Lower lobe of right lung (tissue), 2 donors: ENCODE measurements around the gene ZFP62. TPM values are rescaled to one million over a fixed set of nuclear protein-coding genes. Genes with fewer than 3 reads are reported as not detected.

Source experiments
- ATAC-seq, 2 donors: fragments of 200-7000 bp; cut with Tn5 transposase; one replicate each; pipeline ENCODE4 v1.9.1; 2020 to 2022; ENCODE audit warnings: mild to moderate bottlenecking in 2 of 2, moderate library complexity in 2 of 2
- DNase-seq: peaks from one replicate; pipeline ENCODE4 v3.0.0-alpha.2; 2020
- H3K27ac ChIP-seq: fragments of 200-600 bp; one replicate; pipeline ENCODE4 v1.8.0; 2022
- H3K27me3 ChIP-seq: fragments of 200-600 bp; one replicate; pipeline ENCODE4 v1.8.0; 2022; ENCODE audit warnings: low read depth
- H3K36me3 ChIP-seq: fragments of 200-600 bp; one replicate; pipeline ENCODE4 v1.8.0; 2022; ENCODE audit warnings: mild to moderate bottlenecking
- H3K4me1 ChIP-seq: fragments of 200-600 bp; one replicate; pipeline ENCODE4 v1.8.0; 2022
- H3K4me3 ChIP-seq: fragments of 200-600 bp; one replicate; pipeline ENCODE4 v1.8.0; 2022; ENCODE audit warnings: mild to moderate bottlenecking
- H3K9me3 ChIP-seq: fragments of 200-600 bp; one replicate; pipeline ENCODE4 v1.8.0; 2022
- intact Hi-C: fragments of 100-400 bp; cut with DNase I; formaldehyde crosslinking; loops from one replicate; pipeline ENCODE4 v1.11.0; 2022
- long read RNA-seq: library from polyadenylated mRNA; unstranded; transcript quantifications from one replicate; pipeline ENCODE4 v2.0.0, GENCODE V29; 2021
- total RNA-seq: library from RNA; stranded (reverse); fragmentation: NEBNext Ultra II Directional; extraction: Animal tissue kit (Norgen Biotek cat#: 25700); gene quantifications from one replicate; pipeline ENCODE4 v1.2.1, GENCODE V29; 2021
- TF ChIP-seq, protein P1 (sequence below): fragments of 200-600 bp; IDR thresholded peaks from one replicate; pipeline ENCODE4 v1.8.0; 2022; ENCODE audit warnings: antibody characterized with exemption, mild to moderate bottlenecking
- donor health status: DM: no; HTN: yes; CAD: no; lungs with severe emphysema.

ZFP62 gene
- total RNA-seq = 28.3 TPM
- long read RNA-seq, transcript ZFP62-201 (2 exons, 3,415 nt) = major isoform, 6 of 24 reads
- long read RNA-seq, transcript ZFP62-202 (2 exons, 749 nt) = minor isoform, 5 of 24 reads
- long read RNA-seq, partial matches to known transcripts = 1 of 24 reads
- long read RNA-seq, other reads (novel, unspliced or antisense) = 12 of 24 reads

DNA sequence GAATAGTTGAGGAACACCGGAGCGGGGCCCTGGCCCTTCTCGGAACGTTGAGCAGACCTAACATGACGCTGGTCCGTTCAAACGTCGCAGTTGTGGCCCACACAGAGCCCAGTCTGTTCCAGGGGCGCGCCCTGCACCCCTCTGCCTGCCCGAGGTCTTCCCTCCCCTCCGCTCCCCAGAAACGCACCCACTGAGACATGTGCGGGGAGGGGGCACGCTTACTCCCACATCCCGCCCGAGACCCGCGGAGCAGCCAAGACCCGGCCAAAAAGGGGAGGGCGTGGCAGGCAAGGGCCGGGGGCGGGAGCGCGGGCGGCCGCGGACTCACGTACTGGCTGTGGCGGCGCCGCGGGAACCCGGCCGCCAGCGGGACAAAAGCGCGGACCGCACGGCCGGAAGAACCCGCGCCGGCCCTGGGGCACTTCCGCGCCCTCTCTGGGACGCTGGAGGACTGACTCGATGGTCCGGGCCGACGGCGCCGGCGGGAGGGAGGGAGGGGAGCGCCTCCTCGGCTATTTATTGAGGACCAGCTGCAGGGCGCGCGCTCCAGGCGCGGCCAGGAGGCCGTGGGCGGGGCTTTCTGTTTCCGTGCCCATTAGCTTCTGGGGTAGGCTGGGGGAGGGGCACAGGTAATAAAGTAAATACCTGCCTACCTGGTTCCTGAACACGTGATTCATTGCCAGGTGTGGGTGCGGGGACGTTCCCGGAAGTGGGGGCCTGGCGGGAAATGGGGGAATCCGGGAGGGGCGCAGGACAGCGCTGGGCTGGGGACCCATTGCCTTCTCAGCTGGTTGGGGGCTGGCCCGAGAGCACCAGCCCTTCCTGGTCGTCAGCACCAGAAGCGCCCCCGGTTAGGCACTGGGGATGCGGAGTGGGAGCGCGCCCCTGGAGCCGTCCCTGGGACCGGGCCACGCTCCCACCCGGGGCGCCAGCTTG, at the start of gene ZFP62:
TSS of gene ZFP62 (minus strand) at position 390 of the 936 bp plus-strand sequence. CDS start at position 333, 57 bp downstream.
- peak within 1 kb of the TSS; percentile 91 for H3K27ac ChIP-seq
- no peaks in the 10 kb centered on the region for H3K9me3 ChIP-seq
- peak within 1 kb of the TSS; percentile 96 for H3K4me3 ChIP-seq
- intact Hi-C loops = no loop called here
- DNase-seq (peak; percentile 94), ATAC-seq (peak; percentile 97 to 98)
- no peaks in the 10 kb centered on the region for H3K27me3 ChIP-seq
- H3K36me3 ChIP-seq = peaks cover under 1% of the 10 kb centered on the region
- TF ChIP-seq, protein P1, sequence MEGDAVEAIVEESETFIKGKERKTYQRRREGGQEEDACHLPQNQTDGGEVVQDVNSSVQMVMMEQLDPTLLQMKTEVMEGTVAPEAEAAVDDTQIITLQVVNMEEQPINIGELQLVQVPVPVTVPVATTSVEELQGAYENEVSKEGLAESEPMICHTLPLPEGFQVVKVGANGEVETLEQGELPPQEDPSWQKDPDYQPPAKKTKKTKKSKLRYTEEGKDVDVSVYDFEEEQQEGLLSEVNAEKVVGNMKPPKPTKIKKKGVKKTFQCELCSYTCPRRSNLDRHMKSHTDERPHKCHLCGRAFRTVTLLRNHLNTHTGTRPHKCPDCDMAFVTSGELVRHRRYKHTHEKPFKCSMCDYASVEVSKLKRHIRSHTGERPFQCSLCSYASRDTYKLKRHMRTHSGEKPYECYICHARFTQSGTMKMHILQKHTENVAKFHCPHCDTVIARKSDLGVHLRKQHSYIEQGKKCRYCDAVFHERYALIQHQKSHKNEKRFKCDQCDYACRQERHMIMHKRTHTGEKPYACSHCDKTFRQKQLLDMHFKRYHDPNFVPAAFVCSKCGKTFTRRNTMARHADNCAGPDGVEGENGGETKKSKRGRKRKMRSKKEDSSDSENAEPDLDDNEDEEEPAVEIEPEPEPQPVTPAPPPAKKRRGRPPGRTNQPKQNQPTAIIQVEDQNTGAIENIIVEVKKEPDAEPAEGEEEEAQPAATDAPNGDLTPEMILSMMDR = no peak
- peaks cover 10% of the 10 kb centered on the region for H3K4me1 ChIP-seq

DNA sequence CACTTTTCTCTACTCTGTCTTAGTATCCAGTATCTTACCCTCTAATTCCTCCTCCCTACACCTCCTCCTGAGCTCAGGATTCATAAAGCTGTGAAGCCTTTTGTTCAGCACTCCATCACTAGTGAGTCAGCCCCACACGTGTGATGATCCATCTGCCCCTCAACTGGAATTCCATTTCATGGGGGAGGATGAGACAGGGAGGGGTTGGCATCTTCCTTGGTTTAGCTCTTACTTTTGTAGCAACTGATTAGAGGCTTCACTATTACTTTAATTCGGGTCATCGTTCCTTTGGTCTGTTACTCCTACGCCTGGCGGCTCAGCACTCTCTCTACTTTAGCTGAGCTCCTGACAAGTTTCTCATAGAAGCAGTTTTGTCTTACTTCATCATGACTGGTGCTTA, 49.7 kb upstream of the ZFP62 start:
- intact Hi-C loops = no loop called here
- peak overlapping the region; percentile 70 for H3K27ac ChIP-seq
- DNase-seq (no peak), ATAC-seq (peak in 1 of 2 donors; percentile 24)
- no peaks in the 10 kb centered on the region for H3K36me3 ChIP-seq
- peaks cover 22% of the 10 kb centered on the region for H3K4me1 ChIP-seq
- TF ChIP-seq, protein P1 = no peak
- no peak overlapping the region for H3K4me3 ChIP-seq
- H3K27me3 ChIP-seq = no peaks in the 10 kb centered on the region
- no peaks in the 10 kb centered on the region for H3K9me3 ChIP-seq

DNA sequence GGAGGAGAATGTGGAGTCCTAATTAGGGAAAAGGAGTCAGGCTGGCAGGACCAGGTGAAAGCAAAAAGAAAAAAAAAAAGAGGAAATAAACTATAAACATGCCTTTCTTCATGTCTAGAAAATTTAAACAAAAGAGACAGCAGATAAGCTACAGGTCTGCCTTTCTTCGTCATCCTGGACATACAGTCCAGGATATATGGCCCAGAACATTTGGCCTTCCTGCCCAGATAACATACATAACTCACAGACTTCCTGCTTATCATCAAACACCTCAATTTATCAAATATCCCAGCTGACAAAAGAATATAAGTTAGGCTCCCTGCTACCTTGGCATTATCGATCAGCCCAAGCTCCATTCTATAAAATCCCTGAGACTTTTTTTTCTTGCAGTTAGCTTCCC, 49.1 kb upstream of the ZFP62 start:
- peak overlapping the region; percentile 18 for H3K4me3 ChIP-seq
- intact Hi-C loops = no loop called here
- no peaks in the 10 kb centered on the region for H3K36me3 ChIP-seq
- ATAC-seq = peak in 1 of 2 donors; percentile 23
- no peaks in the 10 kb centered on the region for H3K27me3 ChIP-seq
- H3K9me3 ChIP-seq = no peaks in the 10 kb centered on the region
- peaks cover 22% of the 10 kb centered on the region for H3K4me1 ChIP-seq
- DNase-seq = no peak
- H3K27ac ChIP-seq = peak overlapping the region; percentile 70
- TF ChIP-seq, protein P1 = no peak

DNA sequence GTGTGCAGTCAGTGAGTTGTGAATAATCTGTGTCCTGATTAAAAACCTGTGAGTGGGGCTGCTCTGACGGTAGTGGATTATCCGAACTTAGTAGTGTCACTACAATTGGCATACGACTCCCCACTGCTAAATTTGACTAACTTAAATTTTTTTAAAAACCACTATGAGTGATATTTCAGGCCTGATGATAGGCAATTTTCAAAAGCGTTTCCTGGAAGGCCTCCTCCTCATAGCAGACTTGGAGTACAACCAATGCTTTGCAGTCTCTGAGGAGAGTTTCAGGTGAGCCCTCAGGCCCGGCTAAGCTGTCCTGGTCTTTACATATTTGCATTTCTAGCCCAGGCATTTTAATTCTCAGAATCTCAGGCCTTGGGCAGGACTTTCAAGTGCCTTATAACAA, 48.7 kb upstream of the ZFP62 start:
- Histone ChIP-seq H3K9me3 (no peaks in the 10 kb centered on the region), H3K27me3 (no peaks in the 10 kb centered on the region), H3K36me3 (no peaks in the 10 kb centered on the region), H3K4me3 (peak overlapping the region; percentile 18), H3K4me1 (peaks cover 22% of the 10 kb centered on the region), H3K27ac (peak overlapping the region; percentile 70)
- TF ChIP-seq, protein P1 = no peak
- DNase-seq (no peak), ATAC-seq (peak; percentile 35 to 84)
- intact Hi-C loops = no loop called here

DNA sequence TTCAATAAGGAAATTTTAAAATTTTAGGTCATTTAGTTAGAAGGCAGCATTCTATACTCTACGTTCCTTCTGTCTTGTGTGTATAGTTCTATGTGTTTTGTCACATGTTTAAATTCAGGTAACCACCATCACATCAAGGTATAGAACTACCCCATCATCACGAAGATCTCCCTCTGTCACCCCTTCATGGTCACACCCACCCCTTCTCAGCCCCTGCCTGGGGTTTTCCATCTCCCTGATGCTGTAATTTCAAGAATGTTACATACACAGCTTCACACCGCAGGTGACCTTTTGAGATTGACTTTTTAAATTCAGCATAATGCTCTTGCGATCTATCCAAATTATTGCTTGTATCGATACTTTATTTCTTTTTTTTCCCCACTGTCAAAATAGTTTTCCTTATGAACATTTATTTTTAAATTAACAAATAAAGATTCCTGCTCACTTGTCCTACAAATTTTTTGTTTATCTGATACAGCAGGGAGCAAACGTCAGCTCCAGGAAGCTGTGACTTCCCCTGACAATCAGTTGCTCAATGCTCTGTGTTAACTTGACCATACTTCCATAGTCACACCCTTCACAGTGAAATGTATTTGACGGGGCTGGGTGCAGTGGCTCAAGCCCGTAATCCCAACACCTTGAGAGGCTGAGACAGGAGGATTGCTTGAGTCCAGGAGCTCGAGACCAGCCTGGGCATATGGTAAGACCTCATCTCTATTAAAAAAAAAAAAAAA, 48.1 kb upstream of the ZFP62 start:
- Histone ChIP-seq H3K9me3 (no peaks in the 10 kb centered on the region), H3K4me3 (peak overlapping the region; percentile 18), H3K36me3 (no peaks in the 10 kb centered on the region), H3K4me1 (peaks cover 22% of the 10 kb centered on the region), H3K27me3 (no peaks in the 10 kb centered on the region), H3K27ac (peak overlapping the region; percentile 70)
- intact Hi-C loops = no loop called here
- ATAC-seq (peak; percentile 82 to 85), DNase-seq (no peak)
- TF ChIP-seq, protein P1 = no peak
